Heart right ventricle (tissue), 16 donors: ENCODE results near the gene DNAI2. TPM values are rescaled to one million over a fixed set of nuclear protein-coding genes. Genes with fewer than 3 reads are reported as not detected.

ENCODE experiments used
- ATAC-seq, 8 donors: fragments of 200-7000 bp; cut with Tn5 transposase; one replicate each; pipeline ENCODE4 v1.9.1; 2020; ENCODE audit warnings: mild to moderate bottlenecking in 8 of 8, moderate library complexity in 8 of 8, moderate number of reproducible peaks in 1 of 8
- DNase-seq, 2 donors: peaks; one replicate each; pipeline ENCODE4 v3.0.0-alpha.2; 2020
- H3K27ac ChIP-seq, 10 donors: fragments of 200-600 bp; sonication (generic) in 2 of 10; one replicate each; pipeline versions ENCODE4 v1.5.0 to v1.8.0; 2020 to 2022; ENCODE audit warnings: mild to moderate bottlenecking in 3 of 10
- H3K27me3 ChIP-seq, 7 donors: fragments of 200-600 bp; one replicate each; pipeline ENCODE4 v1.8.0; 2021 to 2022; ENCODE audit warnings: mild to moderate bottlenecking in 2 of 7
- H3K36me3 ChIP-seq, 9 donors: fragments of 200-600 bp; sonication (generic) in 1 of 9; one replicate each; pipeline versions ENCODE4 v1.5.0 to v1.8.0; 2020 to 2022; ENCODE audit warnings: mild to moderate bottlenecking in 2 of 9
- H3K4me1 ChIP-seq, 9 donors: fragments of 200-600 bp; sonication (generic) in 1 of 9; one replicate each; pipeline versions ENCODE4 v1.5.0 to v1.8.0; 2020 to 2022; ENCODE audit warnings: mild to moderate bottlenecking in 4 of 9
- H3K4me3 ChIP-seq, 10 donors: fragments of 200-600 bp; sonication (generic) in 2 of 10; one replicate each; pipeline versions ENCODE4 v1.5.0 to v1.8.0; 2020 to 2022; ENCODE audit warnings: mild to moderate bottlenecking in 7 of 10, moderate library complexity in 2 of 10
- H3K9me3 ChIP-seq, 11 donors: fragments of 200-600 bp in 10 of 11; sonication (generic) in 2 of 11; one replicate each; pipeline versions ENCODE4 v1.5.0 to v1.8.0; 2013 to 2022; ENCODE audit warnings: mild to moderate bottlenecking in 2 of 11, control low read depth in 1 of 11, moderate library complexity in 1 of 11
- WGBS, 2 donors: extraction: QIAGEN DNeasy Blood & Tissue Kit; methylation state at CpG; one replicate each; pipeline ENCODE4 v1.1.7; 2013; ENCODE audit warnings: inconsistent platforms in 1 of 2; 5-methylcytosine and 5-hydroxymethylcytosine counted together
- intact Hi-C, 10 donors: fragments of 100-400 bp; cut with DNase I; formaldehyde crosslinking; loops; one replicate each; pipeline versions ENCODE4 v1.11.1 to v1.14.2; 2022
- polyA plus RNA-seq, 2 donors: library from polyadenylated mRNA; stranded (reverse); fragments of 200-250 nt; gene quantifications; one replicate each; pipeline ENCODE4 v1.2.3, GENCODE V29; 2013
- total RNA-seq, 10 donors: library from RNA; stranded (reverse); fragmentation: NEBNext Ultra II Directional in 3 of 10; extraction: Animal tissue kit (Norgen Biotek cat#: 25700) in 3 of 10; gene quantifications; one replicate each; pipeline versions ENCODE4 v1.2.1 to v1.2.4, GENCODE V29; 2021 to 2023
- TF ChIP-seq, protein P1 (sequence below), 9 donors: fragments of 200-600 bp; sonication (generic) in 2 of 9; IDR thresholded peaks; one replicate each; pipeline versions ENCODE4 v1.5.0 to v1.8.0; 2021 to 2022; ENCODE audit warnings: antibody characterized with exemption in 9 of 9, mild to moderate bottlenecking in 5 of 9, moderate library complexity in 1 of 9
- donor health status: Arrhythmogenic right ventricular cardiomyopathy.
- donor health status: ischemic (EF 13 %, LVEDD 7.1; RV severe dilation, severe dysfunction).
- donor health status: healthy with polysubstance abuse.
- donor health status: DM: no; HTN: yes; CAD: no.
- donor health status: DM: no; HTN: no; CAD: no.
- donor health status: ischemic (EF 25% LVEDD 6.9; RV normal size, moderate dysfunction).
- donor health status: ischemic (EF 25% LVEDD 5.7; RV mildly dilated, moderate dysfunction).
- donor health status: healthy.
- donor health status: DM: yes; HTN: yes; CAD: no.
- donor health status: Ischemic cardiomyopathy.
- donor health status: ischemic (EF 35%, LVEDD 5.7; RV mildly dilated, moderate dysfunction).
- donor health status: nonischemic (EF 11% LVEDD 7.7; RV severe dilation, severe dysfunction).
- donor health status: DM: yes; HTN: yes; CAD: no.
- donor health status: PGD.
- donor health status: ischemic (EF 29% LVEDD 5.4; RV normal size, mild dysfunction).
- donor health status: nonischemic (EF 23%, LVEDD 6.1; RV moderate dilation, normal function).

DNAI2 gene
- total and polyA plus RNA-seq, 12 donors: 0.16 TPM; not detected in 11

DNA sequence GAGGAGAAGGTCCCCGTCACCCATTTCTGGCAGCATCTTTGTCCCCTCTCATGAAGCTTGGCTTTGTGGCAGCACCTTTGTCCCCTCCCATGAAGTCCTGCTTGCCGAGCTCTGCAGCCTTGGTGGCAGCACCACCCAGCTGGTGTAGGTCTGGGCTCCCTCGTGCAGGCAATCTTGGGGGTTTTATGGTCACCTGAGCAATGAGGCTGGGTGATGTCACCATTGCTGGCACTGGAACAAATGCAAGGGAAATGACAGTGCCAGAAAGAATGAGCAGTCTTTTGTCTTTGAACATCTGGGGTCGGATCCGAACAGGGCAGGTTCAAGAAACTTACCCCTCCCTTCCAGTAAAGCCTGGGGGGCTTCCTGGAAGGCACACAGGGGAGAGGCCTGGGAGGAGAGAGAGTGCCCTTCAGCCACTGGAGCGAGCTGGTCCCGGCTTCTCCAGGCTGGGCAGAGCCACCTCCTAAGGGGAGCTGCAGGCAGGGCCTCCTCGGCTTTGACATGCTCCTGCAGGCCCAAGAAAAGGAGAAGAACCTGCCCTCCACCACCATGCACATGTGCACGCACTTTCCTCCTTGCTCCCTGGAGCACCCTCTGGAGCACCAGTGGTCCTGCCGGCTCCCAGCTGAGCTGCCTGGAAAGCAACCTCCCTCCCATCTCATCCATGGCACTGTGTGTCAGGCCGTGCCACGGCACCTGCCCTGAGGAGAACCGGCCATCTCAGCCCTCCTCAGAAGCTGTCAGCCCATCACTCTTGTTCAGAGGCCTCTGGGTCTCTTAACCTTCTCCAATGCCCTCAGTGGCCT, 71.6 kb downstream of the DNAI2 start:
- ATAC-seq (no peak), DNase-seq (no peak)
- H3K4me3 ChIP-seq: no peak overlapping the region
- no peaks in the 10 kb centered on the region for H3K36me3 ChIP-seq
- no peaks in the 10 kb centered on the region for H3K4me1 ChIP-seq
- no peaks in the 10 kb centered on the region for H3K9me3 ChIP-seq
- WGBS, 2 donors: 78 to 80% methylated on average over 13 of the region's 13 CpGs
- intact Hi-C loops: no loop called here
- TF ChIP-seq, protein P1, sequence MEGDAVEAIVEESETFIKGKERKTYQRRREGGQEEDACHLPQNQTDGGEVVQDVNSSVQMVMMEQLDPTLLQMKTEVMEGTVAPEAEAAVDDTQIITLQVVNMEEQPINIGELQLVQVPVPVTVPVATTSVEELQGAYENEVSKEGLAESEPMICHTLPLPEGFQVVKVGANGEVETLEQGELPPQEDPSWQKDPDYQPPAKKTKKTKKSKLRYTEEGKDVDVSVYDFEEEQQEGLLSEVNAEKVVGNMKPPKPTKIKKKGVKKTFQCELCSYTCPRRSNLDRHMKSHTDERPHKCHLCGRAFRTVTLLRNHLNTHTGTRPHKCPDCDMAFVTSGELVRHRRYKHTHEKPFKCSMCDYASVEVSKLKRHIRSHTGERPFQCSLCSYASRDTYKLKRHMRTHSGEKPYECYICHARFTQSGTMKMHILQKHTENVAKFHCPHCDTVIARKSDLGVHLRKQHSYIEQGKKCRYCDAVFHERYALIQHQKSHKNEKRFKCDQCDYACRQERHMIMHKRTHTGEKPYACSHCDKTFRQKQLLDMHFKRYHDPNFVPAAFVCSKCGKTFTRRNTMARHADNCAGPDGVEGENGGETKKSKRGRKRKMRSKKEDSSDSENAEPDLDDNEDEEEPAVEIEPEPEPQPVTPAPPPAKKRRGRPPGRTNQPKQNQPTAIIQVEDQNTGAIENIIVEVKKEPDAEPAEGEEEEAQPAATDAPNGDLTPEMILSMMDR (IDR thresholded peaks at IDR 0.05): no peak
- peaks cover 0 to 32% (median 8%) of the 10 kb centered on the region in 7 donors for H3K27me3 ChIP-seq
- no peak overlapping the region for H3K27ac ChIP-seq

GRCh38 chr17:74347646-74348045, 73.6 kb downstream of the DNAI2 start:
- intact Hi-C loops: no loop called here
- no peaks in the 10 kb centered on the region for H3K36me3 ChIP-seq
- TF ChIP-seq, protein P1 (IDR thresholded peaks at IDR 0.05): no peak
- H3K9me3 ChIP-seq: no peaks in the 10 kb centered on the region
- no peak for DNase-seq
- no peak overlapping the region for H3K4me3 ChIP-seq
- H3K27me3 ChIP-seq: peaks cover 0 to 51% (median 28%) of the 10 kb centered on the region in 7 donors
- H3K4me1 ChIP-seq: no peaks in the 10 kb centered on the region
- H3K27ac ChIP-seq: no peak overlapping the region
- 70 to 78% methylated on average over 14 of the region's 14 CpGs for WGBS, 2 donors
- ATAC-seq: no peak

GRCh38 chr17:74349120-74349519, 75.1 kb downstream of the DNAI2 start:
- no peak for ATAC-seq
- H3K27me3 ChIP-seq: peaks cover 3 to 61% (median 42%) of the 10 kb centered on the region in 7 donors
- no peak overlapping the region for H3K4me3 ChIP-seq
- no peaks in the 10 kb centered on the region for H3K36me3 ChIP-seq
- TF ChIP-seq, protein P1 (IDR thresholded peaks at IDR 0.05): no peak
- 75 to 76% methylated on average over 19 of the region's 19 CpGs for WGBS, 2 donors
- peaks cover 0 to 3% (median 0%) of the 10 kb centered on the region in 9 donors for H3K4me1 ChIP-seq
- H3K9me3 ChIP-seq: no peaks in the 10 kb centered on the region
- DNase-seq: no peak
- no peak overlapping the region for H3K27ac ChIP-seq
- intact Hi-C loops: no loop called here

DNA sequence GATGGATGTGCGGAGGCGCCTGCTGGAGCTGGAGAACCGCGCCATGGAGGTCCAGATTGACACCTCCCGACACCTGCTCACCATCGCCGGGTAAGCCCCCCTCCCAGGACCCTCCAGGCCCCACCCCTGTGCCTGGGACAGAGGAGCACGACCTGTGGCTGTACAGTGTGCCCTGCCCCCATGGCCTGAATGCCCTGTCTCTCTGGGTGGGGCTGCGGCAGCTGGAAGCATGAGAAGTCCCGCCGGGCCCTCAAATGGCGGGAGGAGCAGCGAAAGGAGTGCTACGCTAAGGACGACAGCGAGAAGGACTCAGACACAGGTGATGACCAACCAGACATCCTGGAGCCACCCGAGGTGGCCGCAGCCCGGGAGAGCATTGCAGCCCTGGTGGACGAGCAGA, 76.5 kb downstream of the DNAI2 start:
- DNase-seq (no peak), ATAC-seq (no peak)
- TF ChIP-seq, protein P1 (IDR thresholded peaks at IDR 0.05): no peak
- H3K27ac ChIP-seq: no peak overlapping the region
- 78 to 80% methylated on average over 20 of the region's 20 CpGs for WGBS, 2 donors
- no peak overlapping the region for H3K4me3 ChIP-seq
- intact Hi-C loops: loop anchor here in 3 of 10 donors (5.0 to 10.0 kb wide), 2 partner anchors 43 to 136 kb away; partner anchors contain the start of gene TTYH2 (in 1 of the 3)
- H3K9me3 ChIP-seq: no peaks in the 10 kb centered on the region
- H3K4me1 ChIP-seq: peaks cover 0 to 3% (median 0%) of the 10 kb centered on the region in 9 donors
- H3K36me3 ChIP-seq: no peaks in the 10 kb centered on the region
- H3K27me3 ChIP-seq: peaks cover 3 to 74% (median 56%) of the 10 kb centered on the region in 7 donors
